SK-N-MC (cell line): ENCODE data around the gene KLF12.

Source experiments
- EZH2 ChIP-seq: fragments of 200-600 bp; sonication (generic); IDR thresholded peaks from one replicate; pipeline ENCODE4 v1.6.1; 2017; ENCODE audit warnings: antibody characterized with exemption
- FOXP2 ChIP-seq: optimal IDR thresholded peaks from 2 replicates; pipeline ENCODE3; 2011; ENCODE audit warnings: mild to moderate bottlenecking, moderate library complexity; ENCODE audit not compliant: insufficient read depth; ENCODE audit errors: extremely low read length, control extremely low read depth
- POLR2AphosphoS5 ChIP-seq: IDR thresholded peaks from 2 replicates; pipeline ENCODE4 v1.6.1; 2012; ENCODE audit warnings: mild to moderate bottlenecking, low read depth, low read length, borderline replicate concordance

GRCh38 chr13:74111901-74112824 is 22.0 kb downstream of the KLF12 start:
- no peak for TF ChIP-seq EZH2
- TF ChIP-seq POLR2AphosphoS5, result no peak
- no peak for TF ChIP-seq FOXP2
